GM19025 (cell line): ENCODE measurements around the gene TAS2R5.
"Not testable (repeated sequence)": the region's sequence is repeated elsewhere in the genome, so short reads cannot be mapped to it uniquely, and the experiment has no call there.

ENCODE experiments used
- ATAC-seq: cut with Tn5 transposase; IDR thresholded peaks from one replicate; pipeline ENCODE4 v1.9.1; 2021; ENCODE audit warnings: mild to moderate bottlenecking, low read depth, moderate library complexity; ENCODE audit not compliant: unreplicated experiment

Gene TAS2R5

GRCh38 chr7:141789917-141790316, at the start of gene TAS2R5:
Gene TAS2R5 (plus strand): TSS chr7:141790217. CDS start chr7:141790362, 145 bp downstream.
- ATAC-seq = no peak

GRCh38 chr7:141742229-141742628, 47.8 kb upstream of the TAS2R5 start:
- no peak for ATAC-seq

- no peak for ATAC-seq
Measured at GRCh38 chr7:141744131-141744530, 45.9 kb upstream of the TAS2R5 start.

- ATAC-seq = no peak
Measured at GRCh38 chr7:141748396-141748795, 41.6 kb upstream of the TAS2R5 start.

GRCh38 chr7:141751904-141752303, 38.1 kb upstream of the TAS2R5 start:
- not testable (repeated sequence) for ATAC-seq

- ATAC-seq = no peak
Measured at GRCh38 chr7:141752634-141753033, 37.4 kb upstream of the TAS2R5 start.

- ATAC-seq = no peak
Measured at GRCh38 chr7:141754939-141755338, 35.1 kb upstream of the TAS2R5 start.

GRCh38 chr7:141763797-141764196, 26.2 kb upstream of the TAS2R5 start, which contains the start of gene TAS2R3:
Gene TAS2R3 (plus strand): TSS chr7:141764097. CDS start chr7:141764159, 62 bp downstream.
- ATAC-seq = no peak

- ATAC-seq = not testable (repeated sequence)
Measured at GRCh38 chr7:141770083-141770583, 19.9 kb upstream of the TAS2R5 start.

GRCh38 chr7:141776374-141776773, 13.6 kb upstream of the TAS2R5 start, which contains the start of gene TAS2R4:
Gene TAS2R4 (plus strand): TSS chr7:141776674. CDS start chr7:141778489, 1,815 bp downstream.
- ATAC-seq = no peak

- peak; percentile 70 for ATAC-seq
Measured at GRCh38 chr7:141785706-141786552, 4.1 kb upstream of the TAS2R5 start.

- no peak for ATAC-seq
Measured at GRCh38 chr7:141788296-141788695, 1.7 kb upstream of the TAS2R5 start.

- ATAC-seq = no peak
Measured at GRCh38 chr7:141792526-141792925, 2.5 kb downstream of the TAS2R5 start.

- no peak for ATAC-seq
Measured at GRCh38 chr7:141820067-141820466, 30.1 kb downstream of the TAS2R5 start.

- ATAC-seq = not testable (repeated sequence)
Measured at GRCh38 chr7:141822432-141822831, 32.4 kb downstream of the TAS2R5 start.

GRCh38 chr7:141837683-141838082, 47.7 kb downstream of the TAS2R5 start:
- no peak for ATAC-seq

GRCh38 chr7:141838581-141838980, 48.6 kb downstream of the TAS2R5 start:
- no peak for ATAC-seq

- no peak for ATAC-seq
Measured at GRCh38 chr7:141839256-141839655, 49.2 kb downstream of the TAS2R5 start.

- ATAC-seq = no peak
Measured at GRCh38 chr7:141840708-141841107, 50.7 kb downstream of the TAS2R5 start.
